Karpas-422 (cell line): ENCODE data around the gene ADAMTS13. TPM values are rescaled to one million over a fixed set of nuclear protein-coding genes. Genes with fewer than 3 reads are reported as not detected.

Experiments
- DNase-seq: peaks from one replicate; pipeline ENCODE4 v3.0.0-alpha.2; 2015
- H2AFZ ChIP-seq: fragments of 200-600 bp; sonication (generic); 2 replicates; pipeline ENCODE4 v1.6.1; 2014; ENCODE audit warnings: antibody characterized with exemption, low read length, mixed read lengths
- H3K27ac ChIP-seq: fragments of 200-600 bp; sonication (generic); 2 replicates; pipeline ENCODE4 v1.5.1; 2014; ENCODE audit warnings: mild to moderate bottlenecking, low read length, moderate library complexity
- H3K27me3 ChIP-seq: fragments of 200-600 bp; sonication (generic); 2 replicates; pipeline ENCODE4 v1.6.1; 2014; ENCODE audit warnings: low read length, mixed read lengths
- H3K36me3 ChIP-seq: fragments of 200-600 bp; sonication (generic); 2 replicates; pipeline ENCODE4 v1.6.1; 2014; ENCODE audit warnings: low read length, mixed read lengths; ENCODE audit not compliant: insufficient read depth
- H3K4me1 ChIP-seq: fragments of 200-600 bp; sonication (generic); 2 replicates; pipeline ENCODE4 v1.6.1; 2014; ENCODE audit warnings: mild to moderate bottlenecking, low read length, mixed read lengths
- H3K4me2 ChIP-seq: fragments of 200-600 bp; sonication (generic); 2 replicates; pipeline ENCODE4 v1.6.1; 2014; ENCODE audit warnings: low read length, low read depth, mild to moderate bottlenecking; ENCODE audit not compliant: poor library complexity, severe bottlenecking
- H3K4me3 ChIP-seq: fragments of 200-600 bp; sonication (generic); 2 replicates; pipeline ENCODE4 v1.5.1; 2014; ENCODE audit warnings: mild to moderate bottlenecking, antibody characterized with exemption, low read length, mixed read lengths
- H3K79me2 ChIP-seq: fragments of 200-600 bp; sonication (generic); 2 replicates; pipeline ENCODE4 v1.6.1; 2014; ENCODE audit warnings: mild to moderate bottlenecking, low read length, mixed read lengths
- H3K9ac ChIP-seq: fragments of 200-600 bp; sonication (generic); 2 replicates; pipeline ENCODE4 v1.6.0; 2014; ENCODE audit warnings: low read length
- H3K9me2 ChIP-seq: fragments of 200-600 bp; sonication (generic), shearing (Covaris generic); replicated peaks from 2 replicates; pipeline ENCODE4 v1.6.0; 2014; ENCODE audit warnings: mild to moderate bottlenecking, low read length, moderate library complexity; ENCODE audit not compliant: insufficient read depth
- H3K9me3 ChIP-seq: fragments of 300-700, 200-600 bp; sonication (generic); 2 replicates; pipeline ENCODE4 v1.6.1; 2014; ENCODE audit warnings: low read length, mixed read lengths
- H4K20me1 ChIP-seq: fragments of 200-600 bp; sonication (generic); 2 replicates; pipeline ENCODE4 v1.6.1; 2014; ENCODE audit warnings: mild to moderate bottlenecking, antibody characterized with exemption, low read length, low read depth; ENCODE audit not compliant: insufficient read depth
- total RNA-seq: library from RNA; depleted of rRNA; stranded (reverse); fragments of >200 nt; shearing (Covaris generic); gene quantifications from 2 replicates; pipeline ENCODE4 v1.2.3, GENCODE V29; 2014; ENCODE audit warnings: low replicate concordance

ADAMTS13 gene
- total RNA-seq, 1 experiment from 2014 or later = 0.34 TPM

DNA sequence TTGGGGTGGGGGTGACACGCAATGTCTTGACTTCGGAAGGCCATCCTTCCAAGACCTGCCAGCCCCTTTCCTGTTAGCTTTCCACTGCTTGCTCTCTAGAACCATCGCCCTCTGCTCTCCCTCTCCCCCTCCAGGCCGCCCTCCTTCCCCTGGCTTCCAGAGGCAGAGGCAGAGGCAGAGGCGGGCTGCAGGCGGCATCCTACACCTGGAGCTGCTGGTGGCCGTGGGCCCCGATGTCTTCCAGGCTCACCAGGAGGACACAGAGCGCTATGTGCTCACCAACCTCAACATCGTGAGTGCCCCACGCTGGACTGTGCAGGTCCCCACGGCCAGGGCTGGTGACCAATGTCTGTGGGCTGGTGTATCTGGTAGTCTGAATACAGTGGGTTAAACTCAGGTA is 2.0 kb downstream of the ADAMTS13 start:
- Histone ChIP-seq H3K27me3 (no peaks in the 10 kb centered on the region), H3K4me1 (peaks cover 18% of the 10 kb centered on the region), H3K9me3 (no peaks in the 10 kb centered on the region), H3K4me3 (no peak overlapping the region), H3K79me2 (no peaks in the 10 kb centered on the region), H3K9ac (no peak overlapping the region), H3K4me2 (no peak overlapping the region), H4K20me1 (no peaks in the 10 kb centered on the region), H2AFZ (no peak overlapping the region), H3K27ac (no peak overlapping the region), H3K36me3 (no peaks in the 10 kb centered on the region), H3K9me2 (no peaks in the 10 kb centered on the region)
- no peak for DNase-seq

DNA sequence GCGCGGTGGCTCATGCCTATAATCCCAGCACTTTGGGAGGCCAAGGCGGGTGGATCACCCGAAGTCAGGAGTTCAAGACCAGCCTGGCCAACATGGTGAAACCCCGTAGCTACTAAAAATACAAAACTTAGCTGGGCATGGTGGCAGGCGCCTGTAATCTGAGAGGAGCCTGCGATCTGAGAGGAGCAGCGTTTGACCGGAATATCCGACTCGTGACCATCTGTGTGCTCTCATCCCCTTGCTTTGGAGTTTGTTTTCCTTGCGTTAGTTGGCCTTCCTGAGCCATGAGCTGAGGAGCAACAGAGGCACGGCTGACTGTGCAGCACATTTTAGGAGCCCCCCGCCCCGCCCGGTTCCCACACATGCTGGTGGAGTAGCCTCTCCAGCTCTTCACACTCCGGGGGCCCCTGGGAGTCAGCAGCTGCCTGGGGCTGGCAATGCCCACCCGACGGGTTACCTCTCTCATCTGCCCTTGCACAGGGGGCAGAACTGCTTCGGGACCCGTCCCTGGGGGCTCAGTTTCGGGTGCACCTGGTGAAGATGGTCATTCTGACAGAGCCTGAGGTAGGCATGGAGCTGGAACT is 3.0 kb downstream of the ADAMTS13 start:
- Histone ChIP-seq H3K9ac (no peak overlapping the region), H3K9me2 (no peaks in the 10 kb centered on the region), H3K4me1 (peaks cover 12% of the 10 kb centered on the region), H3K9me3 (no peaks in the 10 kb centered on the region), H3K4me3 (no peak overlapping the region), H4K20me1 (no peaks in the 10 kb centered on the region), H3K79me2 (no peaks in the 10 kb centered on the region), H3K36me3 (no peaks in the 10 kb centered on the region), H2AFZ (no peak overlapping the region), H3K4me2 (no peak overlapping the region), H3K27ac (no peak overlapping the region), H3K27me3 (no peaks in the 10 kb centered on the region)
- no peak for DNase-seq

DNA sequence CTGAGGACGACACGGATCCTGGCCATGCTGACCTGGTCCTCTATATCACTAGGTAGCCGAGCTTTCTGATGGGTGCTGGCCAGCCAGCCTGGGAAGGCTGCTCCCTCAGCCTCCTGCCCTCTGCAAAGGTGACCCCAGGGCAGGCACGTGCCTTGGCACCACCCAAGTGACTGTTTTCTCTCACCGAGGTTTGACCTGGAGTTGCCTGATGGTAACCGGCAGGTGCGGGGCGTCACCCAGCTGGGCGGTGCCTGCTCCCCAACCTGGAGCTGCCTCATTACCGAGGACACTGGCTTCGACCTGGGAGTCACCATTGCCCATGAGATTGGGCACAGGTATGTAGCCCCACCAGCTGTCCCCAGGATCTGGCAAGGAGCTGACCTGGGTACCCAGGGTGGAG is 3.8 kb downstream of the ADAMTS13 start:
- Histone ChIP-seq H3K27ac (no peak overlapping the region), H3K79me2 (no peaks in the 10 kb centered on the region), H3K27me3 (no peaks in the 10 kb centered on the region), H3K4me2 (no peak overlapping the region), H3K4me1 (peaks cover 4% of the 10 kb centered on the region; the same call in 1 of the 2 replicates), H3K4me3 (no peak overlapping the region), H4K20me1 (no peaks in the 10 kb centered on the region), H3K36me3 (no peaks in the 10 kb centered on the region), H3K9me2 (no peaks in the 10 kb centered on the region), H3K9ac (no peak overlapping the region), H2AFZ (no peak overlapping the region), H3K9me3 (no peaks in the 10 kb centered on the region)
- DNase-seq = no peak

DNA sequence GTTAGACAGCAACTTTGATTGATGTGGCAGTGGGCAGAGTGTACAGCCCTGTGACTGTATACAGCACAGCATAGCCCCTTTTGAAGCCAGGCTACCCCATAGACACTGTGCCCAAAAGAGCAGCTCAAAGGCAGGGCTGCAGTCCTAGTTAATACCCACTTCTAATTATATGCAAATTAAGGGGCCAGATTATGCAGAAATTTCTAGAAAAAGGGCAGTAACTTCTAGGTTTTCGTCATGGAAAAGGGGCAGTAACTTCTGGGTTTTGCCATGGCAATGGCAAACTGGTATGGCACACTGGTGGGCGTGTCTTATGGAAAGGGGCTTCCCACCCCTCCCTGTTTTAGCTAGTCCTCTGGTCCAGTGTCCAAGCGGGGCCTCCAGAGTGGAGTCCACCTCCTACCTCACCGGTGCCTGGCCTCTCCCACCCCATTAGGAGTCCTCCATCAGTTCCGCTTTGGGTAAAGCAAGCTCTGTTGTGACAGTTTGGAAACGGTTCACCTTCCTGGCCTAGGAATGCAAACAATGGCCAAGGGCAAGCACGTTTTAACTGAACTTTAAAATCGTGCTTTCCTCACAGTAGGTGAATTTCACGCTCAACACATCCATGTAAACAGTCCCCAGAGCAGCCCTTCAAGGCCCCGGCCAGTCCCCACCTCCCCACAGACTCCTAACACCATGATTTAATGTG is 5.6 kb downstream of the ADAMTS13 start:
- Histone ChIP-seq H3K36me3 (no peaks in the 10 kb centered on the region), H3K79me2 (no peaks in the 10 kb centered on the region), H4K20me1 (no peaks in the 10 kb centered on the region), H3K4me3 (no peak overlapping the region), H3K4me1 (no peaks in the 10 kb centered on the region), H3K9me2 (no peaks in the 10 kb centered on the region), H3K9ac (no peak overlapping the region), H3K27me3 (no peaks in the 10 kb centered on the region), H2AFZ (no peak overlapping the region), H3K9me3 (no peaks in the 10 kb centered on the region), H3K4me2 (no peak overlapping the region), H3K27ac (no peak overlapping the region)
- no peak for DNase-seq

DNA sequence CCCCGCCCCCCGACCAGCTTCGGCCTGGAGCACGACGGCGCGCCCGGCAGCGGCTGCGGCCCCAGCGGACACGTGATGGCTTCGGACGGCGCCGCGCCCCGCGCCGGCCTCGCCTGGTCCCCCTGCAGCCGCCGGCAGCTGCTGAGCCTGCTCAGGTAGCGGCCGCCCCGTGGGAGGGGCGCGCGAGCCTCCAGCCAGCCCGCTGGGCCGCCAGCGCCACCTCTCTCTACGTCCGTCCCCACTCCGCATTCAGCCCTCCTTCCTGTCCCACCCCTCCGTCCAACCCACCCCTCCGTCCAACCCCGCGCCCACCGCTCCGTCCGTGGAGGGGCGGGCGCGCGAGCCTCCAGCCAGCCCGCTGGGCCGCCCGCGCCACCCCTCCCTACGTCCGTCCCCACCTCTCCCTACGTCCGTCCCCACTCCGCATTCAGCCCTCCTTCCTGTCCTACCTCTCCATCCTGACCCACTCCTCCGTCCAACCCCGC is 6.5 kb downstream of the ADAMTS13 start:
- no peaks in the 10 kb centered on the region for H3K9me3 ChIP-seq
- no peak overlapping the region for H3K9ac ChIP-seq
- H3K9me2 ChIP-seq = no peaks in the 10 kb centered on the region
- H3K27ac ChIP-seq = no peak overlapping the region
- no peaks in the 10 kb centered on the region for H3K79me2 ChIP-seq
- no peak overlapping the region for H3K4me2 ChIP-seq
- no peak overlapping the region for H2AFZ ChIP-seq
- no peaks in the 10 kb centered on the region for H3K36me3 ChIP-seq
- no peaks in the 10 kb centered on the region for H4K20me1 ChIP-seq
- DNase-seq = no peak
- H3K4me1 ChIP-seq = no peaks in the 10 kb centered on the region
- no peak overlapping the region for H3K4me3 ChIP-seq
- H3K27me3 ChIP-seq = no peaks in the 10 kb centered on the region

DNA sequence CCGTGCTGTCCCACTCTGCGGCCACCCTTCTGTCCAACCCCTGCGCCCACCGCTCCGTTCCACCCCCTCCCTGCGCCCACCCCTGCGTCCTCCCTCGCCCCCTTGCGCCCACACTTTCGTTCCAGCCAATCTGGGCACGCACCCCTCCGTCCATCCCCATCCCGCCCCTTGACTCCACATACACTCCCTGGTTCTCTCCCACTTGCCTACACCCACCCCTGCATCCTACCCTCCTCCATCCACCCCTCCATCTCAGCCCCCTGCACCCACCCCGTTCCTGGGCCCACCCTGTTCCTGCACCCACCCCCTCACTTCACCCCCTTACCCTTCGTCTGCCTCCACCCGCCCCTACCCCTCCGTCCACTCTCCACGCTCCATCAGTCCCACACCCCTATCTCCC is 7.0 kb downstream of the ADAMTS13 start:
- H2AFZ ChIP-seq = no peak overlapping the region

DNA sequence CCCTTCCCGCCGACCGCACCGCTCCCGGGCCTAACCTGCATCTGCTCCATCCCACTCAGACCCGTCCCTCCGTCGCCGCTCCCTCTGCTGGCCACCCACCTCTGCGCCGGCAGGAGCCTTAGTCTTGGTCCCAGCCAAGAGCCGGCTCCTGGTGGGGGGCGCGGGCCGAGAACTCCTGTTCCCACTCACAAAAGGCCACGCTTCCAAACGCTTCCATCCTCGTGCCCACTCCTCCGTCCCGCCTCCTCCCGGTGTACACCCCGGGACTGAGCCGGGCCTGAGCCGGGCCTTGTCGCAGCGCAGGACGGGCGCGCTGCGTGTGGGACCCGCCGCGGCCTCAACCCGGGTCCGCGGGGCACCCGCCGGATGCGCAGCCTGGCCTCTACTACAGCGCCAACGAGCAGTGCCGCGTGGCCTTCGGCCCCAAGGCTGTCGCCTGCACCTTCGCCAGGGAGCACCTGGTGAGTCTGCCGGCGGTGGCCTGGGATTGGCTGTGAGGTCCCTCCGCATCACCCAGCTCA is 7.5 kb downstream of the ADAMTS13 start:
- no peak for DNase-seq
- Histone ChIP-seq H3K27me3 (no peaks in the 10 kb centered on the region), H4K20me1 (no peaks in the 10 kb centered on the region), H3K9me2 (no peaks in the 10 kb centered on the region), H3K4me1 (no peaks in the 10 kb centered on the region), H3K79me2 (no peaks in the 10 kb centered on the region), H3K9ac (no peak overlapping the region), H2AFZ (no peak overlapping the region), H3K4me3 (no peak overlapping the region), H3K27ac (no peak overlapping the region), H3K36me3 (no peaks in the 10 kb centered on the region), H3K4me2 (no peak overlapping the region), H3K9me3 (no peaks in the 10 kb centered on the region)

More for the DNA sequence above, 7.0 kb downstream of the ADAMTS13 start:
- Histone ChIP-seq H3K27ac (no peak overlapping the region), H3K9ac (no peak overlapping the region), H3K9me3 (no peaks in the 10 kb centered on the region), H4K20me1 (no peaks in the 10 kb centered on the region), H3K4me1 (no peaks in the 10 kb centered on the region), H3K36me3 (no peaks in the 10 kb centered on the region), H3K79me2 (no peaks in the 10 kb centered on the region), H3K4me2 (no peak overlapping the region), H3K27me3 (no peaks in the 10 kb centered on the region), H3K4me3 (no peak overlapping the region), H3K9me2 (no peaks in the 10 kb centered on the region)
- no peak for DNase-seq

DNA sequence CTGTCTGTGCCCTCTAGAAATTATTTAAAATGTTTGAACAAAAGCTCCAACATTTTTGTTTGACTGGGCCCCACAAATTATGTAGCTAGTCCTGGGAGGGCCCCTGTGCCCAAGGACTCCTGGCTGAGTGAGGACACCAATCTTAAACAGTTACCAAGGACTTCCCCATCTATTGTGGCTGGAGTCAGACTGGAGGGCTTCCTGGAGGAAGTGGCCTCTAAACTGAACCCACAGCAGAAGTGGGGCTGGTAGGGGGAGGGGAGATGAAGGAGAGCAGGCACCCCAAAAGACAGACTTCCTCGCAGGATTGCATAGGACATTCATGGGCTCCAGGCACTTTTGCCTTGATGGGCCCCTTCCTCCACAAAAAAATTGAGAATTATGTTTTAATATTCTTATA is 8.1 kb downstream of the ADAMTS13 start:
- Histone ChIP-seq H3K27me3 (no peaks in the 10 kb centered on the region), H3K9ac (no peak overlapping the region), H3K4me1 (no peaks in the 10 kb centered on the region), H4K20me1 (no peaks in the 10 kb centered on the region), H3K9me3 (no peaks in the 10 kb centered on the region), H3K9me2 (no peaks in the 10 kb centered on the region), H3K4me3 (no peak overlapping the region), H3K36me3 (no peaks in the 10 kb centered on the region), H2AFZ (no peak overlapping the region), H3K4me2 (no peak overlapping the region), H3K27ac (no peak overlapping the region), H3K79me2 (no peaks in the 10 kb centered on the region)
- DNase-seq = no peak
